ENCODE results near the gene SLCO2B1.

DNA sequence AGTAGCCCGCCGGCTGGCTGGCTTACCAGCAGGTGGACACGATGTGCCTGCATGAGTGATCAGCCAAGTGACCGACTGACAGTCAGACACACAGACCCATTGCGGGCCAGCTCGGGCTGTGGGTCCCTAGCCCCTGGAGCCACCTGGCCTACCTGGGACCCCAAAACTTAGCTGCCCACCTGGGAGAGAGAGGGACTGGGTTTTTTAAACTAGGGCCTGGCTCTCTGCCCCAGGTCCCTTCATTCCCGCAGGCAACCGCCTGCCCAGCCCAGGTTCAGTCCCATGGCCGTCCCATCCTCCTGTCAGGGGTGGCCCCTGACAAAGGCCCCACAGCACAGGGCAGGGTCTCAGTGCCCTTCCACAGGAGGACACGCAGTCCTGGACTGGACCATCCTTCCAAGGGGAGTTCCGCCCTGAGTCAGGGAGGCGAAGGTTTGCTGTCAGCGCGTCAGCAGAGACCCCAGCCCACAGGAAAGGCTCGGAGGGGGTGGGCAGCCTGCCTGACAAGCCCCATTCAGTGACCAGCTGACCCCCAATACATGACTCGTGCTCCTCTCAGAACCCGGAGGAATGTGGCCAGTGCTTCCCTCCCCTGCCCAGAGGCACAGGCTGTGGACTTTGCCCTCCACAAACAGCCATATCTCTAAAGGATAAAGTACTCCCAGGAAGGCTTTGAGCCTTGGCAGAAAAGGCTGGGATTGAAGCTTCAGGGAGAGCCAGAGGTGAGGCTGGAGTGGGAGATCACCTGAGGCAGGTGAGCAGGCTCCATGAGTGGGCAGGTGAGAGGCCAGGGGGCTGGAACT, 8.4 kb downstream of the SLCO2B1 start:
- TF ChIP-seq, protein P1, sequence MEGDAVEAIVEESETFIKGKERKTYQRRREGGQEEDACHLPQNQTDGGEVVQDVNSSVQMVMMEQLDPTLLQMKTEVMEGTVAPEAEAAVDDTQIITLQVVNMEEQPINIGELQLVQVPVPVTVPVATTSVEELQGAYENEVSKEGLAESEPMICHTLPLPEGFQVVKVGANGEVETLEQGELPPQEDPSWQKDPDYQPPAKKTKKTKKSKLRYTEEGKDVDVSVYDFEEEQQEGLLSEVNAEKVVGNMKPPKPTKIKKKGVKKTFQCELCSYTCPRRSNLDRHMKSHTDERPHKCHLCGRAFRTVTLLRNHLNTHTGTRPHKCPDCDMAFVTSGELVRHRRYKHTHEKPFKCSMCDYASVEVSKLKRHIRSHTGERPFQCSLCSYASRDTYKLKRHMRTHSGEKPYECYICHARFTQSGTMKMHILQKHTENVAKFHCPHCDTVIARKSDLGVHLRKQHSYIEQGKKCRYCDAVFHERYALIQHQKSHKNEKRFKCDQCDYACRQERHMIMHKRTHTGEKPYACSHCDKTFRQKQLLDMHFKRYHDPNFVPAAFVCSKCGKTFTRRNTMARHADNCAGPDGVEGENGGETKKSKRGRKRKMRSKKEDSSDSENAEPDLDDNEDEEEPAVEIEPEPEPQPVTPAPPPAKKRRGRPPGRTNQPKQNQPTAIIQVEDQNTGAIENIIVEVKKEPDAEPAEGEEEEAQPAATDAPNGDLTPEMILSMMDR (IDR thresholded peaks at IDR 0.05; ENCODE audit: low read depth, low read length, missing input control) = no peak
- peak in 1 of 2 donors; percentile 48 for TF ChIP-seq RAD21 (IDR thresholded peaks at IDR 0.05)
- peak; percentile 82 for TF ChIP-seq SP1 (IDR thresholded peaks at IDR 0.05)
- peak; percentile 89 for TF ChIP-seq REST (IDR thresholded peaks at IDR 0.05)
- peak; percentile 36 for TF ChIP-seq FOXA2 (IDR thresholded peaks at IDR 0.05)
- peak in 1 of 2 donors; percentile 57 for TF ChIP-seq JUND (IDR thresholded peaks at IDR 0.05)
- TF ChIP-seq, protein P2, sequence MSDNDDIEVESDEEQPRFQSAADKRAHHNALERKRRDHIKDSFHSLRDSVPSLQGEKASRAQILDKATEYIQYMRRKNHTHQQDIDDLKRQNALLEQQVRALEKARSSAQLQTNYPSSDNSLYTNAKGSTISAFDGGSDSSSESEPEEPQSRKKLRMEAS (IDR thresholded peaks at IDR 0.05) = peak; percentile 22
- peak; percentile 73 to 80 for TF ChIP-seq RXRA (IDR thresholded peaks at IDR 0.05)
- TF ChIP-seq YY1 (IDR thresholded peaks at IDR 0.05) = peak; percentile 84
- TF ChIP-seq FOXA1 (IDR thresholded peaks at IDR 0.05) = peak; percentile 16
- no peak for TF ChIP-seq TAF1 (conservative IDR thresholded peaks at IDR 0.05)
- no peak for TF ChIP-seq NR2F2 (IDR thresholded peaks at IDR 0.05)
- no peak for TF ChIP-seq ATF3 (IDR thresholded peaks at IDR 0.05)
- TF ChIP-seq, protein P3, sequence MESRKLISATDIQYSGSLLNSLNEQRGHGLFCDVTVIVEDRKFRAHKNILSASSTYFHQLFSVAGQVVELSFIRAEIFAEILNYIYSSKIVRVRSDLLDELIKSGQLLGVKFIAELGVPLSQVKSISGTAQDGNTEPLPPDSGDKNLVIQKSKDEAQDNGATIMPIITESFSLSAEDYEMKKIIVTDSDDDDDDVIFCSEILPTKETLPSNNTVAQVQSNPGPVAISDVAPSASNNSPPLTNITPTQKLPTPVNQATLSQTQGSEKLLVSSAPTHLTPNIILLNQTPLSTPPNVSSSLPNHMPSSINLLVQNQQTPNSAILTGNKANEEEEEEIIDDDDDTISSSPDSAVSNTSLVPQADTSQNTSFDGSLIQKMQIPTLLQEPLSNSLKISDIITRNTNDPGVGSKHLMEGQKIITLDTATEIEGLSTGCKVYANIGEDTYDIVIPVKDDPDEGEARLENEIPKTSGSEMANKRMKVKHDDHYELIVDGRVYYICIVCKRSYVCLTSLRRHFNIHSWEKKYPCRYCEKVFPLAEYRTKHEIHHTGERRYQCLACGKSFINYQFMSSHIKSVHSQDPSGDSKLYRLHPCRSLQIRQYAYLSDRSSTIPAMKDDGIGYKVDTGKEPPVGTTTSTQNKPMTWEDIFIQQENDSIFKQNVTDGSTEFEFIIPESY (IDR thresholded peaks at IDR 0.05) = peak; percentile 21

All from liver (tissue), 3 donors.